HepG2 (cell line): ENCODE data around the gene MYH9. TPM values are rescaled to one million over a fixed set of nuclear protein-coding genes. Genes with fewer than 3 reads are reported as not detected.
A peak's percentile ranks its signal among the peaks of the same experiment; 100 is the strongest.

ENCODE experiments used
- PITX1 ChIP-seq: sonication (generic); formaldehyde crosslinking; IDR thresholded peaks from 2 replicates; pipeline ENCODE4 v1.5.1; 2020; ENCODE audit warnings: mild to moderate bottlenecking, missing genetic modification reagents
- REST ChIP-seq, 2 experiments: IDR thresholded peaks; 2 replicates each; pipeline ENCODE4 v1.6.1; 2011 to 2012; ENCODE audit warnings: low read length in 2 of 2, borderline replicate concordance in 1 of 2, low read depth in 1 of 2, mild to moderate bottlenecking in 1 of 2, moderate library complexity in 1 of 2
- SMAD9 ChIP-seq: sonication (generic); formaldehyde crosslinking; IDR thresholded peaks from 2 replicates; pipeline ENCODE4 v1.5.1; 2020; ENCODE audit warnings: mild to moderate bottlenecking, missing genetic modification reagents
- SP1 ChIP-seq, 2 experiments: fragments of 450-650 bp in 1 of 2; sonication (generic) in 1 of 2; formaldehyde crosslinking in 1 of 2; IDR thresholded peaks; 2 replicates each; pipeline versions ENCODE4 v1.4.0 to v1.6.1; 2016 to 2020; ENCODE audit warnings: missing genetic modification reagents in 1 of 2
- ZBTB14 ChIP-seq: sonication (generic); formaldehyde crosslinking; IDR thresholded peaks from 2 replicates; pipeline ENCODE4 v1.4.0; 2020; ENCODE audit warnings: missing genetic modification reagents
- ZBTB33 ChIP-seq: sonication (generic); formaldehyde crosslinking; IDR thresholded peaks from 2 replicates; pipeline ENCODE4 v1.4.0; 2020; ENCODE audit warnings: missing genetic modification reagents
- ZNF224 ChIP-seq: sonication (generic); formaldehyde crosslinking; IDR thresholded peaks from 2 replicates; pipeline ENCODE4 v1.5.0; 2020; ENCODE audit warnings: mild to moderate bottlenecking, missing genetic modification reagents
- ZNF460 ChIP-seq: sonication (generic); formaldehyde crosslinking; IDR thresholded peaks from 2 replicates; pipeline ENCODE4 v1.5.1; 2020; ENCODE audit warnings: missing genetic modification reagents, mild to moderate bottlenecking, borderline replicate concordance
- ZNF687 ChIP-seq: sonication (generic); formaldehyde crosslinking; IDR thresholded peaks from 2 replicates; pipeline ENCODE4 v1.5.1; 2020; ENCODE audit warnings: mild to moderate bottlenecking, missing genetic modification reagents, moderate library complexity
- polyA plus RNA-seq, 8 experiments: library from polyadenylated mRNA; depleted of rRNA in 3 of 8; stranded (reverse) in 7 of 8; unstranded in 1 of 8; fragments of >200 nt; fragmentation: Illumina TruSeq in 4 of 8; extraction: Trizol in 4 of 8; gene quantifications; 2 replicates each; pipeline versions ENCODE4 v1.2.1 to v1.2.3, GENCODE V29; 2011 to 2016; ENCODE audit warnings: low read depth in 4 of 8, missing spikeins in 1 of 8, mixed read lengths in 1 of 8; ENCODE audit not compliant: insufficient read depth in 1 of 8
- total RNA-seq, 5 experiments: library from RNA; depleted of rRNA; stranded (reverse); fragments of >200 nt; fragmentation: Illumina TruSeq; extraction: Trizol; gene quantifications; 2 replicates each; pipeline ENCODE4 v1.2.3, GENCODE V29; 2016; ENCODE audit warnings: low read depth in 1 of 5
- TF ChIP-seq, protein P1 (sequence below): sonication (generic); formaldehyde crosslinking; IDR thresholded peaks from 2 replicates; pipeline ENCODE4 v1.4.0; 2020; ENCODE audit warnings: missing genetic modification reagents
- TF ChIP-seq, protein P2 (sequence below): sonication (generic); formaldehyde crosslinking; IDR thresholded peaks from 2 replicates; pipeline ENCODE4 v1.8.0; 2022; ENCODE audit warnings: mild to moderate bottlenecking, missing genetic modification reagents
- TF ChIP-seq, protein P3 (sequence below): sonication (generic); formaldehyde crosslinking; IDR thresholded peaks from 2 replicates; pipeline ENCODE4 v1.8.1; 2023; ENCODE audit warnings: missing genetic modification reagents, inconsistent platforms, borderline replicate concordance

Gene MYH9
- total and polyA plus RNA-seq, 2 of the 13 experiments (the other 11 are each of a cell fraction or from before 2014, with no cell fraction given), result 50.7 to 98.5 TPM

GRCh38 chr22:36419177-36419911, 31.6 kb upstream of the MYH9 start (continued):
- TF ChIP-seq, protein P1, sequence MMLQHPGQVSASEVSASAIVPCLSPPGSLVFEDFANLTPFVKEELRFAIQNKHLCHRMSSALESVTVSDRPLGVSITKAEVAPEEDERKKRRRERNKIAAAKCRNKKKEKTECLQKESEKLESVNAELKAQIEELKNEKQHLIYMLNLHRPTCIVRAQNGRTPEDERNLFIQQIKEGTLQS, result no peak
- peak; percentile 61 for TF ChIP-seq ZBTB33
- TF ChIP-seq, protein P2, sequence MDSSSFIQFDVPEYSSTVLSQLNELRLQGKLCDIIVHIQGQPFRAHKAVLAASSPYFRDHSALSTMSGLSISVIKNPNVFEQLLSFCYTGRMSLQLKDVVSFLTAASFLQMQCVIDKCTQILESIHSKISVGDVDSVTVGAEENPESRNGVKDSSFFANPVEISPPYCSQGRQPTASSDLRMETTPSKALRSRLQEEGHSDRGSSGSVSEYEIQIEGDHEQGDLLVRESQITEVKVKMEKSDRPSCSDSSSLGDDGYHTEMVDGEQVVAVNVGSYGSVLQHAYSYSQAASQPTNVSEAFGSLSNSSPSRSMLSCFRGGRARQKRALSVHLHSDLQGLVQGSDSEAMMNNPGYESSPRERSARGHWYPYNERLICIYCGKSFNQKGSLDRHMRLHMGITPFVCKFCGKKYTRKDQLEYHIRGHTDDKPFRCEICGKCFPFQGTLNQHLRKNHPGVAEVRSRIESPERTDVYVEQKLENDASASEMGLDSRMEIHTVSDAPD (CRISPR knock-in tag), result no peak
- 0 out of 2 replicates have a peak, but pooled peaks have one; percentile 61 for TF ChIP-seq ZNF224 (CRISPR knock-in tag)
- TF ChIP-seq, protein P3, sequence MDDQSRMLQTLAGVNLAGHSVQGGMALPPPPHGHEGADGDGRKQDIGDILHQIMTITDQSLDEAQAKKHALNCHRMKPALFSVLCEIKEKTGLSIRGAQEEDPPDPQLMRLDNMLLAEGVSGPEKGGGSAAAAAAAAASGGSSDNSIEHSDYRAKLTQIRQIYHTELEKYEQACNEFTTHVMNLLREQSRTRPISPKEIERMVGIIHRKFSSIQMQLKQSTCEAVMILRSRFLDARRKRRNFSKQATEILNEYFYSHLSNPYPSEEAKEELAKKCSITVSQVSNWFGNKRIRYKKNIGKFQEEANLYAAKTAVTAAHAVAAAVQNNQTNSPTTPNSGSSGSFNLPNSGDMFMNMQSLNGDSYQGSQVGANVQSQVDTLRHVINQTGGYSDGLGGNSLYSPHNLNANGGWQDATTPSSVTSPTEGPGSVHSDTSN (CRISPR knock-in tag), result no peak
- no peak for TF ChIP-seq SP1 (IDR thresholded peaks at IDR 0.05)
- TF ChIP-seq SP1 (CRISPR knock-in tag; IDR thresholded peaks at IDR 0.05), result no peak
- TF ChIP-seq ZNF460 (CRISPR knock-in tag), result no peak
- peak; percentile 86 for TF ChIP-seq ZNF687 (CRISPR knock-in tag)
- no peak for TF ChIP-seq ZBTB14 (CRISPR knock-in tag)
- TF ChIP-seq SMAD9 (CRISPR knock-in tag), result no peak
- TF ChIP-seq REST (IDR thresholded peaks at IDR 0.05; ENCODE audit: borderline replicate concordance in 1 of 2, low read depth in 1 of 2, low read length in 2 of 2), result peak in 1 of 2 experiments; percentile 54; a peak in 1 of 4 replicates
- TF ChIP-seq PITX1, result peak; percentile 96
